GM21360 (cell line): ENCODE results near the gene KRTAP6-2.

ENCODE experiments used
- ATAC-seq: cut with Tn5 transposase; IDR thresholded peaks from one replicate; pipeline ENCODE4 v1.9.1; 2021; ENCODE audit warnings: mild to moderate bottlenecking, moderate library complexity; ENCODE audit not compliant: unreplicated experiment

Gene KRTAP6-2, protein sequence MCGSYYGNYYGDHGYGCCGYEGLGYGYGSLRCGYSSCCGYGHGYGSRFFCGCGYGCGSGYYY

DNA sequence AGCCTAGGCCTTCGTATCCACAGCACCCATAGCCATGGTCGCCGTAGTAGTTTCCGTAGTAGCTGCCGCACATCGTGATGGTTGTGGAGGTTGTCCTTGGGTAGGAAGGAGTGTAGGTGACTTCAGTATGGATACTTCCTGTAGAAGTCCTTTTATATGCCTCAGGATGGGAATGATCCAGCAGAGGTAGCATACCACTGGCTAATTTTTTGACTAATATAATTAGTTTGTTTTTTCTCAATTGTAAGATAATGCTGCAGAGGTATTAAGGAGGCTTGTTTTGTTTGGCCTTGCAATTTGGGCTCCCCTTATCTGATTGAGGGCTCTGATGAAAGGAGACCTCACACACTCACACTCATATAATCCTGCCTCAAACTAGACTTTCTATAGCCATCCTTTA is at the start of gene KRTAP6-2:
Gene KRTAP6-2, minus strand, starts transcription at position 101 of the 400 bp plus-strand sequence. Its CDS starts 28 bp downstream, at position 73.
- ATAC-seq: no peak

DNA sequence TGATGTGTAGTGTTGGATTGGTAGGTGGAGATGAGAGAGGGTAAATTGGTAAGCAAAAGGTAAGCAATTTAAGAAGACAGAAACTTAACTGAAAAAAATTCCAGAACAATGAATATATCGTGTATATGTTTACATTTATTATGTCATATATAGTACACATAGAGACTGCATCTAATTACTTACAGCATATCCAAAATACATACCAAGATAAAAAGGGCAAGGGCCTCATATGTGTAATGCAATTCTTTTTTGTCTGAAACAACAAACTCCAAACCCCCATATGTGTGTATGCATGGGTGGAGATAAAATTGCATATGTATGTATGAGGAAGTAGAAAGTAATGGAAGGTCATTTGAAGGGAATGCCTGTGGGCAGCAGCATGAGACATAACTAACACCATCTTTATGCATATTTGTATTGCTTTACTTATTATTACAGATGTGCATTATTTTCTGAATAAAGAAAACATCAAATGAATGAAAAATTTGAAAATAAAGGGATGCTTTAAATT is 48.3 kb upstream of the KRTAP6-2 start:
- no peak for ATAC-seq

DNA sequence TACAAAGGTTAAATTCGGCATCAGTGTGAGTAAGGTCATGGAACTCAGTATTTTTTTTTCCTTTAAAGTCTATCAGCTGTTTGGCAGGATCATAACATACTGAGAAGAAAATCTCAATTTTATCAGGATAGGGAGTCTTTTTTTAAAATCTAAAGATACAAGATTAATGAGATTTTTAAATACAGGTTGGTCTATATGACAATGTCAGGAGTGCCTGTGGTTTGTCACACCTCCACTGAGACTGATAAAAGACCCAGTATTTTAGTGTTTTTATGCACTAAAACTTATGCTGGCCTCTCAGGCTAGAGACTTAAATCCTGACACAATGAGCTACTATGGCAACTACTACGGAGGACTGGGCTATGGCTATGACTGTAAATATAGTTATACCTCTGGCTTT is 43.9 kb upstream of the KRTAP6-2 start, which contains the start of gene KRTAP20-3:
Gene KRTAP20-3, plus strand, starts transcription at position 301 of the 400 bp plus-strand sequence.
- ATAC-seq: no peak

DNA sequence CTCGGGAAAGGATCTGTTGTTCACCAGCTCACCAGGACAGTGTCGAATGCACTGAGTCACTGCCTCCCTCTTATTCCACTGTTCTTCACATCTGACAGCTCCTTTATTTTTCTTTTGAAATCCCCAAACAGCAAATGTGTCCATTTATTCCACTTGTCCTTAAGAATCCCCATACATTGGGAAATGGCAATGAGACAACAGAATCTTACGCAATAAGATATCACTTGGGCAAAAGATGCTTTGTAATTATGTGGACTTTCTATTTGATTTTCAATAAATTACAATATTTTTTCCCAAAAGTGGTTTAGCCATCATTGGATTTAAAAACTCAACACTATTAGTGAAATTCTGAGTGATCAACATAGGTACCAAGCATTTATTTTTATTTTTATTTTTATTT is 40.0 kb upstream of the KRTAP6-2 start:
- no peak for ATAC-seq

DNA sequence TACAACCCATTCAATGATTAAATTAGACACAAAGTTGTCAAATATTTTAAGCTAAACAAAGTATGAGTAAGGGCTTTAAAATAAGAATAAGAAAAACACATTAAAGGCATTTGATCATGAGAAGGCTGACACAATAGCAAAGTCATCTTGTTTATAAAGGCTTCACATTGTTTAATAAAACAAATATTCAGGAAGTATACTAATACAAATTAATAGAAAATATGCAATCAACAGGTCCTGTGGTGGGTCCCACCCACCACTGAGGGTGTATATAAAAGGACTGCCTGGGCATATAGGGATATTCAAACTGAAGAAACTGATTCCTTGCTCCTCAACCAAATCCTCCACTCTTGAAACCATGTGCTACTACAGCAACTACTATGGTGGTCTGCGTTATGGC is 36.2 kb upstream of the KRTAP6-2 start, which contains the start of gene KRTAP20-2:
Gene KRTAP20-2, plus strand, starts transcription at position 301 of the 400 bp plus-strand sequence. Its CDS starts 58 bp downstream, at position 359.
- ATAC-seq: no peak

DNA sequence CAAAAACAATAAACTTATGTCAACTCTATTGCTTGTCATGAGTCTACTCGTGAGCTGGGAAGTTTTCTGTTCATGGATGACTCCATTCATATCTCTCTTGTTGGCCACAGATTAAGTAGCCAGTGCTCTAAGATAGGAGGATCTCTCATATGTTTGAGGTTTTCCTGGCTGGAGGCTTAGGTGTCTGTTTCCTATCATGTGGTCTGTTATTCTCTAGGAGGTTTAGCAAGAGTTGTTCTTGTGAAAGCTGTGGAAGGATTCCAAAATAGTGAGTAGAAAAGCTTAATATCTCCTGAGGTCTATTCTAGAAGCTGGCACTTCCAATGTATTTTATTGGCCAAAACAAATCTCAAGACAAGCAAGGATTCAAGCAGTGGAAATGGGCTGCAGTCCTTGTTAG is 30.5 kb upstream of the KRTAP6-2 start:
- ATAC-seq: no peak

DNA sequence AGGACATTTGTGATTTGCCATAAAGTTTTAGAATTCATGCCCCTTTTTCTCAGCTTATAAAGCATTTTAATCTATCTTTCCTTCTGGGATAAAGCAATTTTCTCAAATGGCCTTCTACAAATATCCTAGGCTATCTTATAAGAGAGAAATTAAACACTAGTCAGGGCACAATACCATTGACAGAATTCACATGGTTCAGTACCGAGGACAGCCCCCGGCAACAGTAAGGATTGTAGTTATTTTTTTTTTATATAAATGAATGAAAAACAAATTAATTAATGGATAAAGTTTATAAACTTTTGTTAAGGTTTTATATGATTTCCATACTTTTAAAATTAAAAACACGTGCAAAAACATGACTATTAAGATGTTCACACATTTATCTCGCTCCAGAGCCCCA is 29.4 kb upstream of the KRTAP6-2 start:
- no peak for ATAC-seq

DNA sequence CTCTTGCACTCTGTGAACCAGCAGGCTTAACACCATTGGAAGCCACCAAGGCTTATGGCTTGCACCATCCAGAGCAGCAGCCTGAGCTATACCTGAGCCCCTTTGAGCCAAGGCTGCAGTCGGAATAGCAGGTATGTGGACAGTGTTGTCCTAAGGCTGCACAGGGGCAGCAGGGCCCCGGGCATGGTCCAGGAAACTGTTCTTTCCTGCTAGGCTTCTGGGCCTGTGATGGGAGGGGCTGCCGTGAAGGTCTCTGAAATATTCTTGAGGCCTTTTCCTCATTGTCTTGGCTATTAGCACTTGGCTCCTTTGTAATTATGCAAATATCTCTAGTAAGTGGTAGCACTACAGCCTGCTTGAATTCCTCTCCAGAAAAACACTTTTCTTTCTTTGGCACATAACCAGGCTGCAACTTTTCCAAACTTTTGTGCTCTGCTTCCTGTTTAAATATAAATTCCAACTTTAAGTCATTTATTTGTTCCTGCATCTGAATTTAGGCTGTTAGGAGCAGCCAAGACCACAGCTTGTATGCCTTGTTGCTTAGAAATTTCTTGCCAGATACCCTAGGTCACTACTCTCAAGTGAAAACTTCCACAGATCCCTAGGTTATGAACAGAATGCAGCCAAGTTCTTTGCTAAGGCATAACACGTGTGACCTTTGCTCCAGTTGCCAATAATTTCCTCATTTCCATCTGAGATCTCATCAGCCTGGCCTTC is 26.9 kb upstream of the KRTAP6-2 start:
- ATAC-seq: no peak

DNA sequence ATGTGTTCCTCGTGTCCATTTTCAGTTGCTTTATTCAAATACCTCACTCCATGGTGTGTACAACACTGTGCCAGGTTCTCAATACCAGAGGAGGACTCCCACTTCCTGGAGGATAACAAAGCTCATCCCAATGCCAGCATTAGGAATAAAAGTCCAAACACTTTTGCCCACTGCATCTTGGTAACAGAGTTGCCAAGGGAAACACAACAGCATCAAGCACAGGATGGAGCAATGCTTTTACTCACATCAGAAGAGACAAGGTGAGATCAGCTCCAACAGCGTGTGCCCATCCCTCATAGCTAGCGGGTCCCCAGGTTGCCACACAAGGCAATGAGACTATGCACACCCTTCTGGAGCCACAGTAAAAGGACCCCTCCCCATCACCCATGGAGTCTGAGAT is 24.7 kb upstream of the KRTAP6-2 start:
- no peak for ATAC-seq

DNA sequence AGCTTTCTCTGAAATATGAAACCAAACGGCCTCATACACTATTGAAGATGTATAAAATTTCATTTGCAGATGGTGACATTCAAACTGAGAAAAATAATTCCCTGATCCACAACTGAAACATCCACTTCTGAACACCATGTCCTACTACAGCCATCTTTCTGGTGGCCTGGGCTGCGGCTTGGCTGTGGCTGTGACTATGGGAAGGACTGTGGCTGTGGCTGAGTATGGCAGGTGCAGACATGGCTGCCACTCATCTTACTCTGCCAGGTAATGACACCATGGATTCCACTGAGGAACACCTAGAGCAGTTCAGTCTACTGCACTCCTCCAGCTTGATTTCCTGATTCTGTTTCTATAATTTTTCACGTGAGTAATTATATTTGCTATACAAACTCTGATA is 21.8 kb upstream of the KRTAP6-2 start, which contains the start of gene KRTAP20-4:
Gene KRTAP20-4, plus strand, starts transcription at position 106 of the 400 bp plus-strand sequence.
- no peak for ATAC-seq

DNA sequence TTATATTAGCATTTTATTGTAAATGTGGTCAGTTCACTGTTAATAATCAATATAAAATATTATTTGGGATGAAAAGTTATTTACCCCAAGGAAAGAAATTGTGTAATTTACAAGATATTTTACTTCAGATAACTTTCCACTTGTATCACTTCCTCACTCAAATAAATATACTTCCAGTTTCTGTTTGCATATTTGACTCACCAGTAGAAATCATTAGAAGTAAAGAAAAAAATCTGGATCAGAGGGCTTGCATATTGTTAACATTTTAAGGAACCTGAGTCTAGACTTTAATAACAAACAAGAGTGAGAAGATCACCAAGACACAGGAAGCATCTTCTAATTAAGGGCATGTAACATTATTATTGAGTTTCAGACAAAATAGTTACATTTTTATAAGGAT is 21.4 kb upstream of the KRTAP6-2 start:
- ATAC-seq: no peak

DNA sequence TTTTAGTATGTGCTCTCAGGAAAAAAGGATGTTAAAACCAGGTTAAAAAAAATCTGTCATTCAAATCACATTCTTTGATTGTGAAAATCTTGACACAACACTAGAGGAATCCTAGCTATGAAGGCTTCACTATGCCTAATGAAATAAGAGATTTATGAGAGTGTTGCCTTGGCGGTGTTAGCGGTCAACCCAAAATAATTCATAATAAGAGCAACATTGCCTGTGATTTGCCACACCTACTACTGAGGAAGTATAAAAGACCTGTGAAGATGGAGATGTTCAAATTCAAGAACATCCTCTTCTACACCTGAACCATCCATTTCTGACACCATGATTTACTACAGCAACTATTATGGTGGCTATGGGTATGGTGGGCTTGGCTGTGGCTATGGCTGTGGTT is 17.4 kb upstream of the KRTAP6-2 start, which contains the start of gene KRTAP20-1:
Gene KRTAP20-1, plus strand, starts transcription at position 301 of the 400 bp plus-strand sequence. Its CDS starts 30 bp downstream, at position 331.
- ATAC-seq: no peak

DNA sequence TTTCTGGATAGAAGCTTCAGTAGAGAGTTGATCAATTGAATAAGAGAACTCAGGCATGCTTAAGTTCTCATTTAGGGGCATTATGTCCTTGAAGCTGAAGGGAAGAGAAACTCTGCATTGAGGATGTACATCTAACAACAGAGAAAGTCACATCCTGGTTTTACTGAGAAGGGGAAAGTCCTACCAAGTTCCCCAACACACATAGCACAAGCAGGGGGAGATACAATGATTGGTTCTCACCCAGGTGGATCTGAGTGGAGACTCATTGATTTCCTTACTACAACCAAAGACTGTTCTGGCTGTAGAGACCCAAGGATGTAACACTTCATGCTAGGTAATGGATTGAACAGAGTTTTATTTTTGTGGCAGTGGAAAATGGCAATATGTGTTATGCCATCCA is 16.5 kb upstream of the KRTAP6-2 start:
- ATAC-seq: no peak

DNA sequence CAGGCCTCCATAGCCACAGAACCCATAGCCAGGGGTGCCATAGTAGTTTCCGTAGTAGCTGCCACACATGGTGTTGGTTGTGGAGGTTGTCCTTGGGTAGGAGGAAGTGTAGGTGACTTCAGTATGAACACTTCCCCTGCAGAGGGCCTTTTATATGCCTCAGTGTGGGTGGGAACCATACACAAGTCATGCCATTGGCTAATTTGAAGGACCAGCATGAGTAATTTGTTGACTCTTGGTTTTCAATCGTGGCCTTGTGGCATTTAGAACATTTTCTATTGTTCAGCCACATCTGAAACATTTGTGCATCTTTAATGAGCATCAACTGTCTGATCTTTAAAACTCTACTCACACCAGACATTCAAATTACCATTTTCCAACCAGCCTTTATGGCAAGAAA is 15.1 kb upstream of the KRTAP6-2 start, which contains the start of gene KRTAP6-1:
Gene KRTAP6-1, minus strand, starts transcription at position 95 of the 400 bp plus-strand sequence. Its CDS starts 26 bp downstream, at position 69.
- ATAC-seq: no peak

DNA sequence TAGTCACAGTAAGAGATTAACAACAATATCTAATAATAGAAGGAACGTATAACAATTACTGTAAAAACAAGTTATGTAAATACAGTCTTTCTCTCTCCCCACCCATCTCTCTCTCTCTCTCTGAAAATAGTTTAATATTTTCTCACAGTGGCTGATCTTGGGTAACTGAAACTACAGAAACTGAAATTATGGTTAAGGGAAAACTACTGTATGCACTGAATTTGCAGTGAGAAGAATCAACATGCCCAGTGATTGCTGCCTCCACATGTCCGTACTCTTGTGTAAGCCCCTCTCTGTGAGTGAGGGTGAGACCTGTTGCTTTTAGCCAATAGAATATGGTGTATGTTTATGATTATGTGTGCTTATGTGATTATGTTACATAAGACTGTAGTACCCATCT is 13.4 kb upstream of the KRTAP6-2 start:
- no peak for ATAC-seq

DNA sequence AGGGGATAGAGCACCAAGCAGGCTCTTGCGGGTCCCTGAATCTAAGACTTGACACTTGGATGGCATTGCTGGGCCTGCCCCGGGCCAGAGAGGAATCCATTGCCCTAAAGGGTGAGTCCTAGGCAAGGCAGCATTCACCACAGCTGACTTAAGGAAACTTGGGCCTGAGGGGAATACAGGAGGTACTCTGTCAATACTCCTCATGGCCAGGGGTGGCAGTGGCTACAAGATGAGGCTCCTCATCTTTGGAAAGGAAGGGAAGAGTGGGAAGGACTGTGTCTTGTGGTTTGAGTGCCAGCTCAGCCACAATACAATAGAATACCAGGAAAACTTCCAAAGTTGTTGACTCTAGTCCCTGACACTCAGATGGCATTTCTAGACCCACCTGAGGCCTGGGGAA is 7.3 kb upstream of the KRTAP6-2 start:
- no peak for ATAC-seq

DNA sequence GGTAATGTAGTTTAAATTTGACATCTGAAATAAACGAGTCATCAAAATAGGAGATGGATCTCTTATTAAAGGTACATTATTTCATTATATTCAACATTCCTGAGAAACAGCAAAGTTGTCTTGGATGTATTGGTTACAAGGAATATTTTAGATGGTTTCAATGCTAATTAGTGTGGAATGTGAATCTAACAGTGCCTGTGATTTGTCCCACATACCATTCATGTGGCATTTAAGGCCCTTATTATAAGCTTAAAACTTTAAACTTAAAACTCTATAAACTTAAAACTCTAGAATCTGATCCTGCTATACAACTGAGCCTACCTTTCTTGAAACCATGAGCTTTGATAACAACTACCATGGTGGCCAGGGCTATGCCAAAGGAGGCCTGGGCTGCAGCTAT is 2.1 kb upstream of the KRTAP6-2 start, which contains the start of gene KRTAP22-1:
Gene KRTAP22-1, plus strand, starts transcription at position 301 of the 400 bp plus-strand sequence.
- ATAC-seq: no peak

DNA sequence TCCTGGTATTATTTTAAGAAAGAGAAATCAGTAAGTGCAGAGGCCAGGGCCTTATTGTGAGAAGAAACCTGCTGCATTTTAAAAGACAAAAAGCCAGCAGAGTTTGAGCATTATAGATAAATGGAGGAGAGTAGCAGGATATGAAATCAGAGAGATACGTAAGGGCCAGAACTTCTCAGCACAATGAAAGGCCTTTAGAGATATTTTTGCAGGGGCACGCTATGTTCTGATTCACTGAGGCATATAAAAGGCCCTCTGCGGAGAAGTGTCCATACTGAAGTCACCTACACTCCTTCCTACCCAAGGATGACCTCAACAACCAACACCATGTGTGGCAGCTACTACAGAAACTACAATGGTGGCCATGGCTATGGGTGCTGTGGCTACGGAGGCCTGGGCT is 6.6 kb downstream of the KRTAP6-2 start, which contains the start of gene KRTAP6-3:
Gene KRTAP6-3, plus strand, starts transcription at position 301 of the 400 bp plus-strand sequence. Its CDS starts 6 bp downstream, at position 307.
- no peak for ATAC-seq

DNA sequence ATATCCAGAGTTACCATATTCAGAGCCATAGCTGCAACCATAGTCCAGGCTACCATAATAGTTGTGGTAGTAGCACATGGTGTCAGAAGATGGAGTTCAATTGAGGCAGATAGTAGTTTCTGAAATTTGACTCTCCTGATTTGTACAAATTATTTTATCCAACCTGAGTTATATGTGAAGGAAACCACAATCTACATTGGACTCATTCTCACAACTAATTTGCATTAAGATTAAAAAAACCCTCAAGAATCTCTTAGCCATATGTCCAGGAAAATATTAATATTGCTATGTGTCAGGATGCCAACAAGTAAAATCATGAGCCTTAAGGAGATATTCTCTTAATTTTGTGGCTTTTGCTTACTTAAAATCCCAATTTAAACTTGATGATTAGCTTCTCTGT is 8.4 kb downstream of the KRTAP6-2 start, which contains the start of gene KRTAP22-2:
Gene KRTAP22-2, minus strand, starts transcription at position 101 of the 400 bp plus-strand sequence.
- ATAC-seq: no peak

DNA sequence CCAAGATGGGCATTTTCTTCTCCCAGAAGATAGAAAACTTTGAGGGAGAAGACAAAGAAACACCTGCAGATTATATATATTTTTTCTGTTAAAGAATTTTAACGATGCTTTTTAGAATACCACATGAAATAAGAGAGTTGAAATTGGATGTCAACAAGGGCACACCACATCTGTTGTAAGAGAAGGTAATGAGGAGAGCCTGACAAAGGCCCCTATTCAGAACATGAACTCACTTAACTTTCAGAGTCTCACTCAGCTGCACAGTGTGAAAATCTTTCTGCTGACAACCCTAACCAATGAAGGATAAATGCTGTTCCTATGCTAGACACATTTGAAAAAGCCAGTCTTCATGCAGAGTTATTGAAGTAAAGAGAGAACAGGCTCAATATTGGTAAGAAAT is 15.8 kb downstream of the KRTAP6-2 start:
- ATAC-seq: no peak

DNA sequence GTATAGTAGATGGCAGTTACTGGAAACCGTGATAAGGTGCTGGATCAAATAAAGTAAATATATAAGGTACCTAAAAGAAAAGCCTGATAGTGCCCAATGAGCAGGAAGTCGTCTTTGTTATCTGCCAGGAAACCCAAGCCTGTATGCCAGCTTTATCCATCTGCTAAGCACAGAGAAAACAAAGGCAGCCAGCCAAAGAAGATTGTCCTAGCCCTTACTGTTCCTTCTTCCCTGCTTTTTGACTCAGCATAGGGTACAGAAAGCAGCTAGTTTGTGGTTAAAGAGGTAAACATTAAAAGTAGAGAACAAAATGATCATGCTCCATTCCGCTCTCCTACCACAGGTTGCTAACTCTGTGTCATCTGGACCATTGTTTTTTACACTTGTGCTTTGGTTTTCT is 18.6 kb downstream of the KRTAP6-2 start:
- ATAC-seq: no peak

DNA sequence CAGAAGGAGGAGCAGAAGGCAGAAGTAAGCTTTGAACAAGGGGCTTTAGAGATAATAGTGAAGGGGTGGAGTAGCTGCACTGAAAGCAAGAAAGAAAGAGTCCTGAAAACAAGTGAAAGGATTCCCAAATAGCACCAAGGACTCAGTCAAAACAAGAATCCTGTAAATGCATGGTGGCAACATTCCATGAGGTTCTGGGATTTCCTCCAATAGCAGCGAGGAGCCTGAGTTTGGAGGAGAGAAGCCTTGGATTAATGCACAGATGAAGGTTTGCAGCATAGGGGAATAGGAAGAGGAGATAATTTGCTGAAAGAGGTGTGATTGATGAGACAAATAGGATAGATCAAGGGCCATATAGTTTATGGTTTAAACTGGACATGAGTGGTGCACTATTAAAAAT is 19.4 kb downstream of the KRTAP6-2 start:
- ATAC-seq: no peak
